Small intestine (tissue), 4 donors: ENCODE data around the gene KCNN1. TPM values are rescaled to one million over a fixed set of nuclear protein-coding genes. Genes with fewer than 3 reads are reported as not detected.

ENCODE experiments used
- polyA plus RNA-seq, 4 donors: library from polyadenylated mRNA; stranded (reverse) in 3 of 4; unstranded in 1 of 4; fragments of 200-250 nt in 3 of 4; fragments of 120-200 nt in 1 of 4; gene quantifications; one replicate each; pipeline versions ENCODE4 v1.2.1 to v1.2.3, GENCODE V29; 2013
- donor health status: healthy with polysubstance abuse.
- donor health status: Bipolar disorder and iron deficiency.
- donor health status: healthy.

The KCNN1 gene
- polyA plus RNA-seq, 4 donors, result 0.24 to 0.41 TPM; not detected in 2

Other genes with a start within 250 kb of the KCNN1 start
- 10 to 100 TPM; 18.0 to 26.4 (median 21.9) TPM for gene MAP1S, start 247.6 kb upstream of the KCNN1 start, polyA plus RNA-seq
- gene FCHO1, start 215.6 kb upstream of the KCNN1 start, polyA plus RNA-seq, result 1 to 10 TPM; 1.4 to 3.1 (median 2.2) TPM
- 10 to 100 TPM; 32.0 to 86.5 (median 41.2) TPM for gene B3GNT3, start 172.0 kb upstream of the KCNN1 start, polyA plus RNA-seq
- 1 to 10 TPM in 1 of 4 donors, under 1 TPM in 1, not detected in 2; 0.13 to 1.4 TPM for gene INSL3, start 145.6 kb upstream of the KCNN1 start, polyA plus RNA-seq
- 1 to 10 TPM in 3 of 4 donors, under 1 TPM in 1; 0.67 to 6.8 (median 2.5) TPM for gene JAK3, start 119.1 kb upstream of the KCNN1 start, polyA plus RNA-seq
- 1,000 to 10,000 TPM; 1,464 to 3,671 (median 2,102) TPM for gene RPL18A, start 107.2 kb upstream of the KCNN1 start, polyA plus RNA-seq
- under 1 TPM in 3 of 4 donors, not detected in 1; 0.01 to 0.27 (median 0.01) TPM for gene SLC5A5, start 95.2 kb upstream of the KCNN1 start, polyA plus RNA-seq
- gene CCDC124, start 34.1 kb upstream of the KCNN1 start, polyA plus RNA-seq, result 100 to 1,000 TPM in 1 of 4 donors, 10 to 100 TPM in 3; 42.2 to 111 (median 67.7) TPM
- gene ARRDC2, start 41.1 kb downstream of the KCNN1 start, polyA plus RNA-seq, result 10 to 100 TPM in 3 of 4 donors, 1 to 10 TPM in 1; 6.9 to 31.5 (median 28.4) TPM
- 1 to 10 TPM in 2 of 4 donors, under 1 TPM in 2; 0.81 to 2.4 (median 1.3) TPM for gene IL12RB1, start 119.8 kb downstream of the KCNN1 start, polyA plus RNA-seq
- gene MAST3, start 130.7 kb downstream of the KCNN1 start, polyA plus RNA-seq, result 10 to 100 TPM in 3 of 4 donors, 1 to 10 TPM in 1; 9.3 to 34.6 (median 24.9) TPM
- gene PIK3R2, start 186.1 kb downstream of the KCNN1 start, polyA plus RNA-seq, result 10 to 100 TPM in 2 of 4 donors, 1 to 10 TPM in 2; 1.6 to 71.3 (median 8.1) TPM
- gene IFI30, start 206.7 kb downstream of the KCNN1 start, polyA plus RNA-seq, result 100 to 1,000 TPM in 2 of 4 donors, 10 to 100 TPM in 2; 51.9 to 480 (median 135) TPM
- 10 to 100 TPM in 3 of 4 donors, 1 to 10 TPM in 1; 6.0 to 25.9 (median 17.2) TPM for gene MPV17L2, start 226.1 kb downstream of the KCNN1 start, polyA plus RNA-seq
- 1 to 10 TPM in 3 of 4 donors, under 1 TPM in 1; 0.81 to 6.0 (median 1.9) TPM for gene RAB3A, start 236.9 kb downstream of the KCNN1 start, polyA plus RNA-seq